ENCODE results near the gene KIF20A. TPM values are rescaled to one million over a fixed set of nuclear protein-coding genes. Genes with fewer than 3 reads are reported as not detected.

KIF20A gene
- 74.2 TPM for total RNA-seq (2021; ENCODE audit: unreplicated experiment)
- polyA plus RNA-seq (2012): 72.7 and 92.7 TPM in 2 replicates
- percentile 90 among the genes with signal in this experiment for Bru-seq, nascent RNA
- BruChase-seq, experiment 1, labeled RNA remaining after a 6-hour chase: percentile 84 among the genes with signal in this experiment
- BruChase-seq, experiment 2, labeled RNA remaining after a 2-hour chase: percentile 92 among the genes with signal in this experiment
- long read RNA-seq, transcript KIF20A-201 (19 exons, 3,201 nt): major isoform, 114 of 152 reads
- long read RNA-seq, partial matches to known transcripts: 28 of 152 reads
- long read RNA-seq, other reads (novel, unspliced or antisense): 10 of 152 reads

- H3K27me3 ChIP-seq (ENCODE audit: insufficient read depth, low read length): no peaks in the 10 kb centered on the region
- TF ChIP-seq SP1 (IDR thresholded peaks at IDR 0.05; ENCODE audit: low read depth) (no peak), ZFX (IDR thresholded peaks at IDR 0.05) (peak; percentile 66; the same call in 1 of the 2 replicates), ZNF274 (IDR thresholded peaks at IDR 0.05; ENCODE audit: low read depth, low read length) (no peak), FOSL1 (IDR thresholded peaks at IDR 0.05; ENCODE audit: low read depth) (no peak), POLR2A (IDR thresholded peaks at IDR 0.05; ENCODE audit: borderline replicate concordance, extremely low read depth, insufficient read depth, insufficient read length) (peak; percentile 92), ZBTB33 (IDR thresholded peaks at IDR 0.05; ENCODE audit: extremely low read depth, insufficient replicate concordance, low read length) (no peak), POLR2AphosphoS5 (IDR thresholded peaks at IDR 0.05; ENCODE audit: low read depth, low read length) (peak; percentile 93), EGR1 (IDR thresholded peaks at IDR 0.05; ENCODE audit: low read depth) (no peak), YY1 (IDR thresholded peaks at IDR 0.05; ENCODE audit: extremely low read depth, insufficient replicate concordance, low read depth, low read length) (peak; percentile 99), ELF1 (IDR thresholded peaks at IDR 0.05; ENCODE audit: borderline replicate concordance, low read depth) (no peak)
- H3K4me2 ChIP-seq (ENCODE audit: low read length): peak within 1 kb of the TSS; percentile 86
- H3K9me2 ChIP-seq (ENCODE audit: insufficient read depth): no peaks in the 10 kb centered on the region
- ChIA-PET RAD21 (ENCODE audit: low non-redundant PET in 1 of 2, low total read pairs in 2 of 2, uncharacterized antibody in 2 of 2, unreplicated experiment in 2 of 2) (interaction anchor here (0.6 to 0.8 kb wide), 2 partner anchors 104 to 314 kb away, joined by 3 to 4 read pairs; no protein-coding TSS in a partner anchor), POLR2A (interaction anchor here (0.5 to 1.4 kb wide), 3 partner anchors 55 to 159 kb away, joined by 3 to 4 read pairs (median 3); partner anchors contain the start of genes CDC25C and FAM53C), CTCF (interaction anchor here (0.8 to 1.5 kb wide), 6 partner anchors 104 to 325 kb away, joined by 3 to 6 read pairs (median 4); partner anchors contain the start of genes EGR1 and KDM3B)
- intact Hi-C loops (cut with micrococcal nuclease): loop anchor here (5.0 kb wide), 1 partner anchor 174 kb away; the partner anchor contains the start of gene KDM3B
- no TSS peak for BruUV-seq (replicated peaks)
- DNase-seq (ENCODE audit: low read depth, low spot score): peak; percentile 94
- H3K79me2 ChIP-seq (ENCODE audit: insufficient read depth, low read length): peaks cover 68% of the 10 kb centered on the region
- H3K4me3 ChIP-seq (replicated peaks in 1 of 2; ENCODE audit: low read depth in 1 of 2, low read length in 2 of 2): peak within 1 kb of the TSS; percentile 88 to 99
- peaks cover 35 to 42% of the 10 kb centered on the region in 2 experiments for H3K36me3 ChIP-seq (ENCODE audit: control insufficient read depth in 1 of 2, insufficient read depth in 2 of 2, low read length in 2 of 2)
- H2AFZ ChIP-seq (ENCODE audit: low read depth, low read length, poor library complexity, severe bottlenecking): peak within 1 kb of the TSS; percentile 89
- no peaks in the 10 kb centered on the region for H3K9me3 ChIP-seq (ENCODE audit: control insufficient read depth in 1 of 2, insufficient read depth in 1 of 2, low read depth in 1 of 2, low read length in 2 of 2)
- H3K4me1 ChIP-seq (ENCODE audit: control insufficient read depth in 1 of 2, insufficient read depth in 2 of 2, low read length in 2 of 2): peaks cover 0 to 10% of the 10 kb centered on the region in 2 experiments; a peak in 1 of 4 replicates
- H4K20me1 ChIP-seq (ENCODE audit: insufficient read depth): no peaks in the 10 kb centered on the region
- H3K27ac ChIP-seq (ENCODE audit: low read depth, low read length): peak within 1 kb of the TSS; percentile 82
- peak within 1 kb of the TSS; percentile 86 for H3K9ac ChIP-seq (ENCODE audit: low read length)
- ATAC-seq: peak; percentile 86
Measured at GRCh38 chr5:138178516-138179276, at the start of gene KIF20A, which contains the start of gene BRD8. TSS of gene KIF20A (plus strand) at chr5:138179112. CDS start at chr5:138179681, 569 bp downstream. TSS of gene BRD8 (minus strand) at chr5:138178630. CDS start at chr5:138178614, 16 bp downstream.

Data from HCT116 (cell line).